ENCODE results near the gene CAMKK2.

The CAMKK2 gene

DNA sequence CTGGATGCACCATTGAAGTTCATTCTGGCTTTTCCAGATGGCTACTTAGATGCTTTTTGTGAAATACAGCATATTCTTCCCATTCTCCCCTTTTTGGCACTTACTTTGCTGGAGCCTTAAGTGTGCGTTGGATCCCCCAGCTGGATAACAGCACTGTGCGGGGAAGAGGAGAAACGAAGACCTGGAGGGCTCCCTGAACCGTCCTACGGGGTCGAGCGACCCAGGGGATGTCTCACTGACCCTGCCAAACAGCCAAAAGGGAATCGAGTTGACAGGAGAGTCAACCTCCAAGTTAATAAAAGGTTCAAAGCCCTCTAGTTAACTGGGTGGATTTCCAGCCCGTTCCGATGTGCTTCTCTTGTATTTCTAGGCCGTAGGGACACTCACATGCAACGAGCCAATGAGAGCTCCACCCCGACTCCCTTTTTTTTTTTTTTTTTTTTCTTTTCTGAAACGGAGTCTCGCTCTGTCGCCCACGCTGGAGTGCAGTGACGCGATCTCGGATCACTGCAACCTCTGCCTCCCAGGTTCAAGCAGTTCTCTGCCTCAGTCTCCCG is 1.0 kb upstream of the CAMKK2 start:
- Histone ChIP-seq H3K36me3 (ENCODE audit: control insufficient read depth, insufficient read depth, low read length) (no peaks in the 10 kb centered on the region), H3K4me2 (ENCODE audit: low read length) (peak overlapping the region; percentile 98), H3K18ac (ENCODE audit: low read length) (peak overlapping the region; percentile 43), H3K56ac (ENCODE audit: low read length) (peak overlapping the region; percentile 94), H4K5ac (ENCODE audit: low read length) (no peak overlapping the region), H3K79me2 (ENCODE audit: control insufficient read depth, insufficient read depth, low read length) (peaks cover 35% of the 10 kb centered on the region), H2AK5ac (ENCODE audit: low read length) (peak overlapping the region; percentile 81), H4K8ac (ENCODE audit: low read depth, low read length) (no peak overlapping the region), H3K27ac (ENCODE audit: low read depth, low read length) (peak overlapping the region; percentile 86), H3K9ac (ENCODE audit: low read length) (peak overlapping the region; percentile 90), H2BK5ac (ENCODE audit: low read length) (peak overlapping the region; percentile 43), H3K4ac (ENCODE audit: low read depth, low read length) (peak overlapping the region; percentile 76), H2BK15ac (replicated peaks; ENCODE audit: low read depth) (no peak overlapping the region), H3K27me3 (ENCODE audit: insufficient read depth, low read length, poor library complexity) (no peaks in the 10 kb centered on the region), H3K79me1 (ENCODE audit: low read length) (peaks cover 7% of the 10 kb centered on the region), H3K23ac (ENCODE audit: low read length) (peak overlapping the region; percentile 29), H2BK120ac (ENCODE audit: low read depth, low read length) (no peak overlapping the region), H3K4me1 (ENCODE audit: control insufficient read depth, low read depth, low read length) (peaks cover 8% of the 10 kb centered on the region), H3K4me3 (ENCODE audit: low read length) (peak overlapping the region; percentile 66)
- WGBS (ENCODE audit: extremely low coverage, insufficient coverage, low lambda C conversion rate), result no CpG with 5 or more reads among the region's 21 CpGs
- DNase-seq, result peak; percentile 72

GRCh38 chr12:121295746-121296617 is 527 bp downstream of the CAMKK2 start:
- Histone ChIP-seq H2AK5ac (ENCODE audit: low read length) (peak overlapping the region; percentile 2), H3K79me1 (ENCODE audit: low read length) (peaks cover 9% of the 10 kb centered on the region), H3K18ac (ENCODE audit: low read length) (peak overlapping the region; percentile 81), H4K8ac (ENCODE audit: low read depth, low read length) (no peak overlapping the region), H2BK15ac (replicated peaks; ENCODE audit: low read depth) (no peak overlapping the region), H2BK120ac (ENCODE audit: low read depth, low read length) (peak overlapping the region; percentile 17), H3K79me2 (ENCODE audit: control insufficient read depth, insufficient read depth, low read length) (peaks cover 46% of the 10 kb centered on the region), H3K4me3 (ENCODE audit: low read length) (peak overlapping the region; percentile 44), H3K27ac (ENCODE audit: low read depth, low read length) (peak overlapping the region; percentile 85), H3K9ac (ENCODE audit: low read length) (peak overlapping the region; percentile 75), H3K4me1 (ENCODE audit: control insufficient read depth, low read depth, low read length) (peaks cover 7% of the 10 kb centered on the region), H3K4me2 (ENCODE audit: low read length) (peak overlapping the region; percentile 74), H3K23ac (ENCODE audit: low read length) (peak overlapping the region; percentile 2), H2BK5ac (ENCODE audit: low read length) (peak overlapping the region; percentile 77), H3K56ac (ENCODE audit: low read length) (peak overlapping the region; percentile 97), H3K4ac (ENCODE audit: low read depth, low read length) (peak overlapping the region; percentile 88), H4K5ac (ENCODE audit: low read length) (no peak overlapping the region), H3K36me3 (ENCODE audit: control insufficient read depth, insufficient read depth, low read length) (no peaks in the 10 kb centered on the region), H3K27me3 (ENCODE audit: insufficient read depth, low read length, poor library complexity) (no peaks in the 10 kb centered on the region)
- WGBS (ENCODE audit: extremely low coverage, insufficient coverage, low lambda C conversion rate), result no CpG with 5 or more reads among the region's 55 CpGs
- DNase-seq, result peak; percentile 35

DNA sequence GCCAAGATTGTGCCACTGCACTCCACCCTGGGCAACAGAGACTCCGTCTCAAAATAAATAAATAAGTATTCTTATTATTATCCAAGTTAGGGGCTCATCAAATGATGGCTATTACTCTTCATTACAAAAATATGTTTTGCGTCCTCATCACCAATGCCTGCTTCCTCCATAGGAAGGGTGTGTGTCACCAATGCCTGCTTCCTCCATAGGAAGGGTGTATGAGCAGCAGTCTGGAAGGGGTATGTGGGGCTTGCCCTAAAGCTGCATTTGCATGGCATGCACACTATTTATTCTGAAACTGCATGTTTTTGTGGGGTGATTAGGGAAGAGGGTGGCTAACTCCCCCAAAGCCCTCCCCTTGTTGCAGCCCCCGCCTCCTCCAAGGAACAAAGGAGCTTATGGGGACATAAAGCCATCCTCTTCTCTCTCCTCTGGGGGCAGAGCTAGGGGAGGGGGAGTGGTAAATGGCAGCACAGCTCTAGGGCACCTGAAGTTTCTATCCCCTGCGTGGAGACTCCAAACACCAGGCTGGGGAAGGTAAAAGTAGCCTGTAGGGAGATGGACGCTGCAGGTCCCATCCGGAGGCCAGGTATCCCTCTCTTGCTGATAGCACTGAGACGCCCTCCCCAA is 1.3 kb downstream of the CAMKK2 start:
- no peaks in the 10 kb centered on the region for H3K27me3 ChIP-seq (ENCODE audit: insufficient read depth, low read length, poor library complexity)
- no peak overlapping the region for H4K5ac ChIP-seq (ENCODE audit: low read length)
- peak overlapping the region; percentile 77 for H2BK5ac ChIP-seq (ENCODE audit: low read length)
- H3K79me1 ChIP-seq (ENCODE audit: low read length), result peaks cover 9% of the 10 kb centered on the region
- WGBS (ENCODE audit: extremely low coverage, insufficient coverage, low lambda C conversion rate), result no CpG with 5 or more reads among the region's 7 CpGs
- no peak overlapping the region for H3K4ac ChIP-seq (ENCODE audit: low read depth, low read length)
- peak overlapping the region; percentile 44 for H3K4me3 ChIP-seq (ENCODE audit: low read length)
- no peak overlapping the region for H4K8ac ChIP-seq (ENCODE audit: low read depth, low read length)
- H3K9ac ChIP-seq (ENCODE audit: low read length), result peak overlapping the region; percentile 75
- H3K27ac ChIP-seq (ENCODE audit: low read depth, low read length), result peak overlapping the region; percentile 3
- DNase-seq, result peak; percentile 70
- peak overlapping the region; percentile 74 for H3K4me2 ChIP-seq (ENCODE audit: low read length)
- no peak overlapping the region for H3K23ac ChIP-seq (ENCODE audit: low read length)
- H3K4me1 ChIP-seq (ENCODE audit: control insufficient read depth, low read depth, low read length), result peaks cover 7% of the 10 kb centered on the region
- peak overlapping the region; percentile 97 for H3K56ac ChIP-seq (ENCODE audit: low read length)
- H3K18ac ChIP-seq (ENCODE audit: low read length), result no peak overlapping the region
- no peaks in the 10 kb centered on the region for H3K36me3 ChIP-seq (ENCODE audit: control insufficient read depth, insufficient read depth, low read length)
- no peak overlapping the region for H2BK120ac ChIP-seq (ENCODE audit: low read depth, low read length)
- no peak overlapping the region for H2BK15ac ChIP-seq (replicated peaks; ENCODE audit: low read depth)
- peak overlapping the region; percentile 37 for H2AK5ac ChIP-seq (ENCODE audit: low read length)
- peaks cover 51% of the 10 kb centered on the region for H3K79me2 ChIP-seq (ENCODE audit: control insufficient read depth, insufficient read depth, low read length)

DNA sequence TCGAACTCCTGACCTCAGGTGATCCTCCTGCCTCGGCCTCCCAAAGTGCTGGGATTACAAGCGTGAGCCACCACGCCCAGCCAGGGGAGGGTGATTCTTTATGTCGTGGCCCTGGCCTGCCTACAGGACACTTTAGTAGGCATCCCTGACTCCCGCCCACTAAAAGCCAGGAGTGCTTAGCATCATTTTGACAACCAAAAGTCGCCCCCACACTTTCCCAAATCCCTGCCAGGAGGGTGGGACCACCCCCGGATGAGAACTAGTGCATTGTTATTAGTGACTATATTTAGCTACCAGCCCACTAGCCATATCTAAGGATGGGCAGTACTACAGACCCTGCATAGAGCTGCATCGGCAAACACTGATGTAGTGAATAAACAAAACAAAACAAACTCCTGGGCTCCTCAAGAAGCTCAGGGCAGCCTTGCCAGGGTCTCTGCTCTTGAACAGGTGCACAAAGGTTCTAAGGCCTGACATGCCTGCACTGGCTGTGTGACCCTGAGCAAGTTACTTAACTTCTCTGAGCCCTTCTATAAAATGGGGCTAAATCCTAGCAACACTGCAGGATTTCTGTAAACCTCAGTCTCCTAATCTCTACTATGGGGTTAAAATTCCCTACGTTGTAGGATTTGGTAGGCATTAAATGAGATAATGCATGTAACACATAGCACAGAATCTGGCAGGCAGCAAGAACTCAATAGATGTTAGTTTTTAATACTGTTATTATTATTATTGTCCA is 2.2 kb downstream of the CAMKK2 start:
- H2BK15ac ChIP-seq (replicated peaks; ENCODE audit: low read depth), result no peak overlapping the region
- no peaks in the 10 kb centered on the region for H3K27me3 ChIP-seq (ENCODE audit: insufficient read depth, low read length, poor library complexity)
- H3K56ac ChIP-seq (ENCODE audit: low read length), result peak overlapping the region; percentile 18
- no peak overlapping the region for H3K23ac ChIP-seq (ENCODE audit: low read length)
- H3K9ac ChIP-seq (ENCODE audit: low read length), result peak overlapping the region; percentile 38
- no peak for DNase-seq
- WGBS (ENCODE audit: extremely low coverage, insufficient coverage, low lambda C conversion rate), result no CpG with 5 or more reads among the region's 10 CpGs
- no peak overlapping the region for H3K4me3 ChIP-seq (ENCODE audit: low read length)
- peaks cover 59% of the 10 kb centered on the region for H3K79me2 ChIP-seq (ENCODE audit: control insufficient read depth, insufficient read depth, low read length)
- H3K27ac ChIP-seq (ENCODE audit: low read depth, low read length), result no peak overlapping the region
- H3K4ac ChIP-seq (ENCODE audit: low read depth, low read length), result no peak overlapping the region
- no peaks in the 10 kb centered on the region for H3K36me3 ChIP-seq (ENCODE audit: control insufficient read depth, insufficient read depth, low read length)
- no peak overlapping the region for H3K18ac ChIP-seq (ENCODE audit: low read length)
- no peak overlapping the region for H4K5ac ChIP-seq (ENCODE audit: low read length)
- H3K4me2 ChIP-seq (ENCODE audit: low read length), result peak overlapping the region; percentile 2
- H2BK120ac ChIP-seq (ENCODE audit: low read depth, low read length), result no peak overlapping the region
- H4K8ac ChIP-seq (ENCODE audit: low read depth, low read length), result no peak overlapping the region
- no peak overlapping the region for H2AK5ac ChIP-seq (ENCODE audit: low read length)
- H3K79me1 ChIP-seq (ENCODE audit: low read length), result peaks cover 11% of the 10 kb centered on the region
- H2BK5ac ChIP-seq (ENCODE audit: low read length), result no peak overlapping the region
- H3K4me1 ChIP-seq (ENCODE audit: control insufficient read depth, low read depth, low read length), result peaks cover 8% of the 10 kb centered on the region

DNA sequence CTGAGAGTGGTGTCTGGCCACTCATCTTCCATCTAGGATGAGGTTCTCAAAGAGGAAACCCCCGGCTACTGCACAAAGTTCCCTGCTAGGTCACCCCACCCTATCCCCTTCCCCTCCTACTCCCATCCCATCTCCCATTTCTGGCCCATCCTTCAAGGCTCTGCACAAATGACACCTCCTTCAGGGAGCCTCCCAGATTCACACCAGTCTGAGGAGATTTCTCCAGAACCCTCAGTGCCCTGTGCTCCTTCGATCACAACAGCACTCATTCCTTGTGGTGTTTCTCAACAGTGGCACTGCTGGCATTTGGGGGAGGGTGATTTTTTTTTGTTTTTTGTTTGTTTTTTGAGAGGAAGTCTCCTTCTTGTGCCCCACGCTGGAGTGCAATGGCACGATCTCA is 2.9 kb downstream of the CAMKK2 start:
- H3K9ac ChIP-seq (ENCODE audit: low read length), result peak overlapping the region; percentile 30
- no peaks in the 10 kb centered on the region for H3K27me3 ChIP-seq (ENCODE audit: insufficient read depth, low read length, poor library complexity)
- no peak overlapping the region for H4K5ac ChIP-seq (ENCODE audit: low read length)
- WGBS (ENCODE audit: extremely low coverage, insufficient coverage, low lambda C conversion rate), result no CpG with 5 or more reads among the region's 4 CpGs
- H3K79me2 ChIP-seq (ENCODE audit: control insufficient read depth, insufficient read depth, low read length), result peaks cover 59% of the 10 kb centered on the region
- no peak for DNase-seq
- H2AK5ac ChIP-seq (ENCODE audit: low read length), result no peak overlapping the region
- H2BK15ac ChIP-seq (replicated peaks; ENCODE audit: low read depth), result no peak overlapping the region
- H3K18ac ChIP-seq (ENCODE audit: low read length), result no peak overlapping the region
- H3K36me3 ChIP-seq (ENCODE audit: control insufficient read depth, insufficient read depth, low read length), result no peaks in the 10 kb centered on the region
- H3K4me3 ChIP-seq (ENCODE audit: low read length), result no peak overlapping the region
- no peak overlapping the region for H2BK5ac ChIP-seq (ENCODE audit: low read length)
- H3K79me1 ChIP-seq (ENCODE audit: low read length), result peaks cover 11% of the 10 kb centered on the region
- H3K23ac ChIP-seq (ENCODE audit: low read length), result no peak overlapping the region
- peak overlapping the region; percentile 17 for H3K56ac ChIP-seq (ENCODE audit: low read length)
- H4K8ac ChIP-seq (ENCODE audit: low read depth, low read length), result no peak overlapping the region
- no peak overlapping the region for H3K4ac ChIP-seq (ENCODE audit: low read depth, low read length)
- no peak overlapping the region for H2BK120ac ChIP-seq (ENCODE audit: low read depth, low read length)
- H3K4me1 ChIP-seq (ENCODE audit: control insufficient read depth, low read depth, low read length), result peaks cover 12% of the 10 kb centered on the region
- peak overlapping the region; percentile 11 for H3K4me2 ChIP-seq (ENCODE audit: low read length)
- H3K27ac ChIP-seq (ENCODE audit: low read depth, low read length), result no peak overlapping the region
